B cell (primary cell): ENCODE results near the gene CAP2. TPM values are rescaled to one million over a fixed set of nuclear protein-coding genes. Genes with fewer than 3 reads are reported as not detected.

Experiments used
- ATAC-seq: fragments of 200-7000 bp; cut with Tn5 transposase; one replicate; pipeline ENCODE4 v1.10.0; 2021; ENCODE audit warnings: low read depth, mild to moderate bottlenecking, moderate number of reproducible peaks, moderate library complexity
- CTCF ChIA-PET: fragments of 350-600 bp; sonication (Branson Sonifier 250); formaldehyde crosslinking; loops from one replicate; lab custom pipeline; 2021; ENCODE audit warnings: antibody characterized with exemption, inconsistent platforms; lab: Charles Lee
- POLR2A ChIA-PET: fragments of 350-600 bp; sonication (Branson Sonifier 250); formaldehyde crosslinking; loops from one replicate; lab custom pipeline; 2021; ENCODE audit warnings: antibody characterized with exemption; lab: Charles Lee
- DNase-seq: peaks from one replicate; pipeline ENCODE4 v3.0.0; 2013
- H2AFZ ChIP-seq: 2 replicates; pipeline ENCODE4 v1.6.1; 2012; ENCODE audit warnings: mild to moderate bottlenecking, low read depth, low read length; ENCODE audit not compliant: insufficient read depth, poor library complexity, severe bottlenecking
- H3K27ac ChIP-seq, 2 donors: 1 replicate in 1 of 2; 2 replicates in 1 of 2; pipeline ENCODE4 v1.5.1; 2012 to 2013; ENCODE audit warnings: low read length in 2 of 2, mild to moderate bottlenecking in 2 of 2, moderate library complexity in 1 of 2
- H3K27me3 ChIP-seq, 4 experiments: fragments of 200-600 bp in 1 of 4; sonication (generic) in 1 of 4; replicated peaks in 1 of 4; 1 replicate in 2 of 4; 2 replicates in 2 of 4; pipeline versions ENCODE4 v1.6.1 to v1.7.0; 2013 to 2016; ENCODE audit warnings: low read length in 3 of 4, mild to moderate bottlenecking in 2 of 4, mixed read lengths in 1 of 4, moderate library complexity in 1 of 4; ENCODE audit not compliant: insufficient read depth in 4 of 4, control insufficient read depth in 3 of 4; ENCODE audit errors: control extremely low read depth in 1 of 4
- H3K36me3 ChIP-seq, 2 experiments: replicated peaks in 1 of 2; 1 replicate in 1 of 2; 2 replicates in 1 of 2; pipeline versions ENCODE4 v1.6.1 to v1.7.1; 2013; ENCODE audit warnings: low read length in 1 of 2; ENCODE audit not compliant: insufficient read depth in 2 of 2, control insufficient read depth in 1 of 2; ENCODE audit errors: control extremely low read depth in 1 of 2, extremely low read depth in 1 of 2
- H3K4me1 ChIP-seq, 2 donors: fragments of 200-600 bp in 1 of 2; sonication (generic) in 1 of 2; 1 replicate in 1 of 2; 2 replicates in 1 of 2; pipeline versions ENCODE4 v1.5.1 to v1.6.1; 2013 to 2017; ENCODE audit warnings: low read length in 2 of 2; ENCODE audit not compliant: control insufficient read depth in 2 of 2, insufficient read depth in 2 of 2
- H3K4me2 ChIP-seq: replicated peaks from 2 replicates; pipeline ENCODE3; 2012; ENCODE audit warnings: mild to moderate bottlenecking, low read depth, low read length; ENCODE audit not compliant: poor library complexity, severe bottlenecking
- H3K4me3 ChIP-seq, 5 experiments: fragments of 200-600 bp in 1 of 5; sonication (generic) in 1 of 5; 1 replicate in 3 of 5; 2 replicates in 2 of 5; pipeline versions ENCODE4 v1.5.1 to v1.7.0; 2011 to 2016; ENCODE audit warnings: low read length in 4 of 5, mild to moderate bottlenecking in 4 of 5, low read depth in 2 of 5, control low read depth in 1 of 5, moderate library complexity in 1 of 5; ENCODE audit not compliant: insufficient read depth in 1 of 5; ENCODE audit errors: control extremely low read depth in 1 of 5, extremely low read depth in 1 of 5
- H3K79me2 ChIP-seq: fragments of 200-600 bp; sonication (generic); one replicate; pipeline ENCODE4 v1.6.0; 2016; ENCODE audit warnings: low read length; ENCODE audit not compliant: control insufficient read depth, insufficient read depth
- H3K9ac ChIP-seq: fragments of 200-600 bp; sonication (generic); 2 replicates; pipeline ENCODE4 v1.6.1; 2017; ENCODE audit warnings: mild to moderate bottlenecking, low read length, moderate library complexity
- H3K9me3 ChIP-seq, 3 donors: one replicate each; pipeline versions ENCODE4 v1.6.1 to v1.7.1; 2013; ENCODE audit warnings: low read length in 2 of 3; ENCODE audit not compliant: control insufficient read depth in 2 of 3, insufficient read depth in 1 of 3; ENCODE audit errors: control extremely low read depth in 1 of 3
- H4K20me1 ChIP-seq: 2 replicates; pipeline ENCODE4 v1.6.0; 2012; ENCODE audit warnings: mild to moderate bottlenecking, low read length; ENCODE audit not compliant: insufficient read depth, control insufficient read depth, poor library complexity, severe bottlenecking
- H3K27ac Mint-ChIP-seq: one replicate; pipeline ENCODE4 v1.8.0; 2021; ENCODE audit warnings: mixed read lengths
- H3K27me3 Mint-ChIP-seq: one replicate; pipeline ENCODE4 v1.8.0; 2021; ENCODE audit warnings: mixed read lengths
- H3K4me1 Mint-ChIP-seq: one replicate; pipeline ENCODE4 v1.8.0; 2021; ENCODE audit warnings: mixed read lengths
- H3K4me3 Mint-ChIP-seq: one replicate; pipeline ENCODE4 v1.8.0; 2021; ENCODE audit warnings: mixed read lengths
- H3K9me3 Mint-ChIP-seq: one replicate; pipeline ENCODE4 v1.8.0; 2022; ENCODE audit warnings: mixed read lengths; ENCODE audit not compliant: insufficient read depth
- CTCF ChIP-seq: fragments of 200-600 bp; IDR thresholded peaks from one replicate; pipeline ENCODE4 v1.8.0; 2022; ENCODE audit warnings: antibody characterized with exemption, mild to moderate bottlenecking
- EZH2 ChIP-seq: IDR thresholded peaks from 2 replicates; pipeline ENCODE4 v1.6.1; 2012; ENCODE audit warnings: borderline replicate concordance, low read depth, mild to moderate bottlenecking, moderate library complexity, low read length; ENCODE audit not compliant: insufficient read depth, poor library complexity, severe bottlenecking
- WGBS: methylation state at CpG from one replicate; pipeline ENCODE4 v1.1.5; 2013; ENCODE audit warnings: missing lambda C conversion rate; ENCODE audit not compliant: insufficient coverage; 5-methylcytosine and 5-hydroxymethylcytosine counted together
- intact Hi-C: fragments of 100-400 bp; cut with micrococcal nuclease; formaldehyde crosslinking; loops from one replicate; pipeline ENCODE4 v1.10.0; 2022
- polyA plus RNA-seq: library from polyadenylated mRNA; depleted of rRNA; stranded (reverse); fragments of >200 nt; gene quantifications from 2 replicates; pipeline ENCODE4 v1.2.3, GENCODE V29; 2012
- total RNA-seq, 2 donors: library from RNA; stranded (reverse); fragments of 120-200 nt in 1 of 2; gene quantifications; 1 replicate in 1 of 2; 2 replicates in 1 of 2; pipeline versions ENCODE4 v1.2.3 to v1.2.4, GENCODE V29; 2013 to 2022

CAP2 gene
- total and polyA plus RNA-seq, 2 donors (not counting 1 experiment from before 2014, with no cell fraction given): not detected

- TF ChIP-seq CTCF (no peak), EZH2 (no peak)
- no peak overlapping the region for H3K27ac Mint-ChIP-seq
These were observed 16.9 kb downstream of the CAP2 start for GRCh38 chr6:17410281-17410680.

GRCh38 chr6:17413313-17413750 lies 19.9 kb downstream of the CAP2 start:
- intact Hi-C loops: no loop called here

More at GRCh38 chr6:17410281-17410680, 16.9 kb downstream of the CAP2 start:
- no peaks in the 10 kb centered on the region for H4K20me1 ChIP-seq
- no peaks in the 10 kb centered on the region for H3K27me3 ChIP-seq
- intact Hi-C loops: no loop called here
- no peaks in the 10 kb centered on the region for H3K4me1 ChIP-seq
- H3K9me3 ChIP-seq: peaks cover 0 to 10% (median 0%) of the 10 kb centered on the region in 3 donors
- no peak overlapping the region for H2AFZ ChIP-seq
- no peak for DNase-seq
- H3K4me2 ChIP-seq: no peak overlapping the region
- H3K36me3 ChIP-seq: no peaks in the 10 kb centered on the region
- H3K4me3 Mint-ChIP-seq: no peak overlapping the region
- no peak overlapping the region for H3K9ac ChIP-seq
- POLR2A ChIA-PET: no interaction called here
- CTCF ChIA-PET: no interaction called here
- H3K27ac ChIP-seq: no peak overlapping the region
- WGBS: 92% methylated on average over 2 of the region's 4 CpGs
- no peaks in the 10 kb centered on the region for H3K79me2 ChIP-seq
- no peak overlapping the region for H3K4me3 ChIP-seq
- no peaks in the 10 kb centered on the region for H3K4me1 Mint-ChIP-seq
- ATAC-seq: no peak
- peaks cover 4% of the 10 kb centered on the region for H3K27me3 Mint-ChIP-seq
- H3K9me3 Mint-ChIP-seq: no peaks in the 10 kb centered on the region

More at GRCh38 chr6:17413313-17413750, 19.9 kb downstream of the CAP2 start:
- no peak overlapping the region for H3K27ac ChIP-seq
- 94% methylated on average over 5 of the region's 5 CpGs for WGBS
- no peaks in the 10 kb centered on the region for H3K36me3 ChIP-seq
- Mint-ChIP-seq H3K9me3 (no peaks in the 10 kb centered on the region), H3K27ac (no peak overlapping the region), H3K27me3 (peaks cover 14% of the 10 kb centered on the region), H3K4me3 (no peak overlapping the region), H3K4me1 (no peaks in the 10 kb centered on the region)
- ChIA-PET CTCF (no interaction called here), POLR2A (no interaction called here)
- H3K79me2 ChIP-seq: no peaks in the 10 kb centered on the region
- H3K4me1 ChIP-seq: no peaks in the 10 kb centered on the region
- no peaks in the 10 kb centered on the region for H3K27me3 ChIP-seq
- TF ChIP-seq CTCF: no peak
- TF ChIP-seq EZH2: no peak
- DNase-seq: no peak
- ATAC-seq: no peak
- no peak overlapping the region for H3K9ac ChIP-seq
- H3K9me3 ChIP-seq: peaks cover 0 to 10% (median 0%) of the 10 kb centered on the region in 3 donors
- no peak overlapping the region for H2AFZ ChIP-seq
- H3K4me2 ChIP-seq: no peak overlapping the region
- no peak overlapping the region for H3K4me3 ChIP-seq
- H4K20me1 ChIP-seq: no peaks in the 10 kb centered on the region
